ENCODE data around the gene EIF4B.

The EIF4B gene

DNA sequence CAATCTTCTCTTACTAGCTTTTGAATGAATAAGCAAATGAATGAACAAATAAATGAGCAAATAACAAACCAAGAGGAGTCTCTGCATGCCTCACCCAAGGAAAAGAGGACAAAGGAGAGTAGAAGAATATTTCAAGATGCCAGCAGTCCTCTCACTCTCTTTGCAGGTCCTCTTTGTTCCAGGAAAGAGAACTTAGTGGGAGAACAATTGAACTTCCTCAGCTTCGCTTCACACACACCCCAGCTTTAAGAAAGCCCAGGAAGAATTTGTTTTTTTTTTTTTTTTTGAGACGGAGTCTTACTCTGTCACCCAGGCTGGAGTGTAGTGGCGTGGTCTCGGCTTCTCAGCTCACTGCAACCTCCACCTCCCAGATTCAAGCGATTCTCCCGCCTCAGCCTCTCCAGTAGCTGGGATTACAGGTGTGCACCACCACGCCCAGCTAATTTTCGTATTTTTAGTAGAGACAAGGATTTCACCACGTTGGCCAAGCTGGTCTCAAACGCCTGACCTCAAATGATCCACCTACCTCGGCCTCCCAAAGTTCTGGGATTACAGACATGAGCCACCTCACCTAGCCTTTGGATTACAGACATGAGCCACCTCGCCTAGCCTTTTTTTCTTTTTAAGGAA lies 37.0 kb upstream of the EIF4B start:
- Histone ChIP-seq H3K4me1 (ENCODE audit: control insufficient read depth in 1 of 2, insufficient read depth in 2 of 2, low read length in 2 of 2) (peaks cover 28 to 37% of the 10 kb centered on the region in 2 experiments), H3K79me2 (ENCODE audit: control insufficient read depth, insufficient read depth, low read length, poor library complexity) (peaks cover 9% of the 10 kb centered on the region), H4K12ac (ENCODE audit: low read depth, low read length) (no peak overlapping the region), H2BK12ac (ENCODE audit: low read length) (peak overlapping the region; percentile 72), H3K23ac (ENCODE audit: low read length) (no peak overlapping the region), H3K4ac (ENCODE audit: low read depth, low read length) (no peak overlapping the region), H3K4me2 (ENCODE audit: low read length) (no peak overlapping the region), H2BK5ac (ENCODE audit: low read depth, low read length, poor library complexity) (peak overlapping the region; percentile 57), H3K27me3 (ENCODE audit: insufficient read depth, low read length) (no peaks in the 10 kb centered on the region), H4K91ac (ENCODE audit: low read depth, low read length) (peak overlapping the region; percentile 61), H2BK120ac (ENCODE audit: insufficient read depth, low read length, poor library complexity) (peak overlapping the region; percentile 69), H4K8ac (ENCODE audit: low read depth, low read length) (no peak overlapping the region), H3K36me3 (ENCODE audit: control insufficient read depth in 1 of 2, insufficient read depth in 2 of 2, low read length in 2 of 2) (no peaks in the 10 kb centered on the region), H3K79me1 (ENCODE audit: low read length) (peaks cover 46% of the 10 kb centered on the region), H3K9ac (ENCODE audit: low read length) (no peak overlapping the region), H3K18ac (ENCODE audit: low read length) (no peak overlapping the region), H2AFZ (ENCODE audit: insufficient read depth, low read length, poor library complexity) (no peak overlapping the region), H3K27ac (ENCODE audit: low read depth, low read length) (peak overlapping the region; percentile 69), H3K9me3 (ENCODE audit: insufficient read depth, low read depth, low read length) (no peaks in the 10 kb centered on the region), H2AK5ac (ENCODE audit: low read length) (no peak overlapping the region), H3K14ac (ENCODE audit: low read length) (no peak overlapping the region), H3K4me3 (ENCODE audit: low read depth, low read length) (no peak overlapping the region)
- no CpG with 5 or more reads among the region's 12 CpGs for WGBS (ENCODE audit: extremely low coverage, insufficient coverage, insufficient read length)
- no peak for DNase-seq

DNA sequence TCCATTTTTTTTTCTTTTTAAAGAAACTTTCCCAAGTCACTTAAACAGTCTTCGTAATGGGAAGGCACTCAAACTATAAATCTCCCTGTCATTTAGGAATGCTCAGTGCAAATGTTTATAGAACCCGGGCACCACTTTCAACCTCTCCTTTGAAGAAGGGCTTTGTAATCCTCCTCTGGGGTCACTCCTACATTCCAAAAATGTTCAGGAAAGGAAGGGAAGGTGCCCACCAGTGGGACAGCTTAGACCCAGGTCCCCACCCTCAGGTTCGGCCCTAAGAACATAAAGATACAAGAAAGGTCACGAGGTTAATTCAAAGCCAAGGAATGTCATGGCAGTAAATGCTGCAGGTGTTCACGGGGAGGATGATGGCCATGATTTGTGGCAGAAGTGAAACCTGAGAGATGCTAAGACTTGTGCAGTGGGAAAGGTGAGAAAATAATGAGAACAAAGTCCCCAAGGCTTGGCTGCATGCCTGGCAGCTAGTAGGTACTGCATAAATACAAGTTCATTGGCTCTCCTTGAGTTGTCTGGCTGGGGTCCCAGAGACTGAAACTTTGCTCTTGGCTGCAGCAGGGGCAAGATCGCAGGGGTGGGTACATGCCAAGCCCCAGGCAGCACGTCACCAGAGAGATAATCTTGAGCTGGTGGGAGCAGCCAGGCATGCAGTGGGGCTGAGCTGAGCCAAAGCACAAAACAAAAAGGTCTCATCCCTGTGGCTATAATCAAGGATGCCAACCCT lies 36.3 kb upstream of the EIF4B start:
- H4K12ac ChIP-seq (ENCODE audit: low read depth, low read length), result no peak overlapping the region
- peak overlapping the region; percentile 46 for H2BK120ac ChIP-seq (ENCODE audit: insufficient read depth, low read length, poor library complexity)
- H3K4ac ChIP-seq (ENCODE audit: low read depth, low read length), result peak overlapping the region; percentile 11
- no CpG with 5 or more reads among the region's 7 CpGs for WGBS (ENCODE audit: extremely low coverage, insufficient coverage, insufficient read length)
- H3K27ac ChIP-seq (ENCODE audit: low read depth, low read length), result peak overlapping the region; percentile 69
- H3K14ac ChIP-seq (ENCODE audit: low read length), result peak overlapping the region; percentile 34
- H2AFZ ChIP-seq (ENCODE audit: insufficient read depth, low read length, poor library complexity), result no peak overlapping the region
- peaks cover 30 to 38% of the 10 kb centered on the region in 2 experiments for H3K4me1 ChIP-seq (ENCODE audit: control insufficient read depth in 1 of 2, insufficient read depth in 2 of 2, low read length in 2 of 2)
- peaks cover 13% of the 10 kb centered on the region for H3K79me2 ChIP-seq (ENCODE audit: control insufficient read depth, insufficient read depth, low read length, poor library complexity)
- peak overlapping the region; percentile 17 for H3K18ac ChIP-seq (ENCODE audit: low read length)
- no peaks in the 10 kb centered on the region for H3K36me3 ChIP-seq (ENCODE audit: control insufficient read depth in 1 of 2, insufficient read depth in 2 of 2, low read length in 2 of 2)
- DNase-seq, result no peak
- H2BK12ac ChIP-seq (ENCODE audit: low read length), result peak overlapping the region; percentile 58
- no peak overlapping the region for H3K23ac ChIP-seq (ENCODE audit: low read length)
- H2AK5ac ChIP-seq (ENCODE audit: low read length), result peak overlapping the region; percentile 30
- H3K4me3 ChIP-seq (ENCODE audit: low read depth, low read length), result peak overlapping the region; percentile 0
- peak overlapping the region; percentile 12 for H2BK5ac ChIP-seq (ENCODE audit: low read depth, low read length, poor library complexity)
- no peak overlapping the region for H3K4me2 ChIP-seq (ENCODE audit: low read length)
- peak overlapping the region; percentile 5 for H4K8ac ChIP-seq (ENCODE audit: low read depth, low read length)
- no peak overlapping the region for H3K9ac ChIP-seq (ENCODE audit: low read length)
- peaks cover 49% of the 10 kb centered on the region for H3K79me1 ChIP-seq (ENCODE audit: low read length)
- no peaks in the 10 kb centered on the region for H3K9me3 ChIP-seq (ENCODE audit: insufficient read depth, low read depth, low read length)
- no peaks in the 10 kb centered on the region for H3K27me3 ChIP-seq (ENCODE audit: insufficient read depth, low read length)
- H4K91ac ChIP-seq (ENCODE audit: low read depth, low read length), result peak overlapping the region; percentile 55

DNA sequence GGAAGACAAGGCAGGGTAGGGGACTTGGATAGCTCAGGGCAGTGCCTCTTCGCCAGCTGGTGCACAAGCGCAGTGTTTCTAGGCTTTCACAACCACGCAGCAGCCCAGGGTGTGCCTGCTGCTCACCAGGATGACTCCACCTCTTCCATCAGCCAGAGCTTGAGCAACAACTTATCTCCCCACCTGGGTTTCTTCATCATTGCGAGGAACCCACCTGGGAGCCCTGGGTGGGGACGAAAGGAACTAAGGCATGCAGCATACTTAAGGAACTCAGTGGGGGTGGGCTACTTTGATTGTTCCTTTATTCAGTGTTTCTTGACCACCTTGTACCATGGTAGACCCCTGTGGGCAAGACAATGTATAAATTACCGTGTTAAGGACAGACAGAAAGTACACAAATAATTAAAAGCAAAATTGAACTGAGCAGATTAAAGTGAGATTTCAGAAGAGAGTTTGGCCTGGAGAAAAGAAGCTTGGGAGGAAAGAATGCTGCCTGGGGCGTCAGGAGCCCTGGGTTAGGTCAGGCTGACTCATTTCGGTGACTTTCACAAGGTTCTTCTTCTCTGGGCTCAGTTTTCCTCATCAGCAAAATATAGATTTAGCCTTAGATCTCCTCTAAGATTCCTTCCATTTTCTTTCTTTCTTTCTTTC lies 34.5 kb upstream of the EIF4B start:
- Histone ChIP-seq H3K9me3 (ENCODE audit: insufficient read depth, low read depth, low read length) (no peaks in the 10 kb centered on the region), H3K4me3 (ENCODE audit: low read depth, low read length) (no peak overlapping the region), H3K27me3 (ENCODE audit: insufficient read depth, low read length) (no peaks in the 10 kb centered on the region), H3K4me2 (ENCODE audit: low read length) (peak overlapping the region; percentile 18), H3K79me2 (ENCODE audit: control insufficient read depth, insufficient read depth, low read length, poor library complexity) (peaks cover 20% of the 10 kb centered on the region), H3K9ac (ENCODE audit: low read length) (no peak overlapping the region), H3K23ac (ENCODE audit: low read length) (no peak overlapping the region), H4K91ac (ENCODE audit: low read depth, low read length) (peak overlapping the region; percentile 90), H2BK12ac (ENCODE audit: low read length) (peak overlapping the region; percentile 83), H3K18ac (ENCODE audit: low read length) (peak overlapping the region; percentile 62), H3K79me1 (ENCODE audit: low read length) (peaks cover 58% of the 10 kb centered on the region), H3K36me3 (ENCODE audit: control insufficient read depth in 1 of 2, insufficient read depth in 2 of 2, low read length in 2 of 2) (no peaks in the 10 kb centered on the region), H2BK120ac (ENCODE audit: insufficient read depth, low read length, poor library complexity) (peak overlapping the region; percentile 90), H2AK5ac (ENCODE audit: low read length) (peak overlapping the region; percentile 21), H4K8ac (ENCODE audit: low read depth, low read length) (peak overlapping the region; percentile 71), H4K12ac (ENCODE audit: low read depth, low read length) (no peak overlapping the region), H3K27ac (ENCODE audit: low read depth, low read length) (peak overlapping the region; percentile 91), H3K14ac (ENCODE audit: low read length) (peak overlapping the region; percentile 79), H3K4ac (ENCODE audit: low read depth, low read length) (peak overlapping the region; percentile 37), H2BK5ac (ENCODE audit: low read depth, low read length, poor library complexity) (peak overlapping the region; percentile 90), H2AFZ (ENCODE audit: insufficient read depth, low read length, poor library complexity) (no peak overlapping the region), H3K4me1 (ENCODE audit: control insufficient read depth in 1 of 2, insufficient read depth in 2 of 2, low read length in 2 of 2) (peaks cover 39 to 47% of the 10 kb centered on the region in 2 experiments)
- DNase-seq, result peak; percentile 95 to 98
- no CpG with 5 or more reads among the region's 8 CpGs for WGBS (ENCODE audit: extremely low coverage, insufficient coverage, insufficient read length)

DNA sequence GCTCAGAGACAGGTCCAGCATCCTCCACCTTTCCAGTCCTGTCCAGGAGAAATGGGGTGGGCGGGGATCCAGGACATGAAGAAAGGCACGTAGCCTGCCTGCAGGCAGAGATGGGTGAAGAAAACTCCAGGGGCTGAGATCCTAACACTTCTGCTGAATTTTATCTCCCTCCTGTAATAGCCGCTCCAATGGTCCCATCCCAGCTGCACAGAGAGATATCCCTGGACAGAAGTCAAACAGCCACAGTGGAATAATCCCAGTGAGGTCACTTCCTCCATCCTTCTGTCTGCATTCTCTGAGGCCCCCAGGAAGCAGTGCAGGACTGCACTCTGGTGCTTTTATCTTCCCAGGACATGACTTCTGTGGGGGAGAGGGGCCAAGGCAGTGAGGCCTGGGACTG lies 31.1 kb upstream of the EIF4B start:
- no peaks in the 10 kb centered on the region for H3K9me3 ChIP-seq (ENCODE audit: insufficient read depth, low read depth, low read length)
- H3K4me1 ChIP-seq (ENCODE audit: control insufficient read depth in 1 of 2, insufficient read depth in 2 of 2, low read length in 2 of 2), result peaks cover 40 to 51% of the 10 kb centered on the region in 2 experiments
- peak overlapping the region; percentile 100 for H2BK12ac ChIP-seq (ENCODE audit: low read length)
- H3K79me2 ChIP-seq (ENCODE audit: control insufficient read depth, insufficient read depth, low read length, poor library complexity), result peaks cover 22% of the 10 kb centered on the region
- H2BK120ac ChIP-seq (ENCODE audit: insufficient read depth, low read length, poor library complexity), result peak overlapping the region; percentile 100
- peak overlapping the region; percentile 93 for H2AFZ ChIP-seq (ENCODE audit: insufficient read depth, low read length, poor library complexity)
- peak overlapping the region; percentile 97 for H4K8ac ChIP-seq (ENCODE audit: low read depth, low read length)
- H3K4me3 ChIP-seq (ENCODE audit: low read depth, low read length), result no peak overlapping the region
- peak overlapping the region; percentile 100 for H2BK5ac ChIP-seq (ENCODE audit: low read depth, low read length, poor library complexity)
- WGBS (ENCODE audit: extremely low coverage, insufficient coverage, insufficient read length), result no CpG with 5 or more reads among the region's 3 CpGs
- peak overlapping the region; percentile 100 for H3K14ac ChIP-seq (ENCODE audit: low read length)
- H3K36me3 ChIP-seq (ENCODE audit: control insufficient read depth in 1 of 2, insufficient read depth in 2 of 2, low read length in 2 of 2), result no peaks in the 10 kb centered on the region
- H2AK5ac ChIP-seq (ENCODE audit: low read length), result peak overlapping the region; percentile 100
- H4K12ac ChIP-seq (ENCODE audit: low read depth, low read length), result peak overlapping the region; percentile 57
- H4K91ac ChIP-seq (ENCODE audit: low read depth, low read length), result peak overlapping the region; percentile 100
- DNase-seq, result peak; percentile 64 to 66
- no peak overlapping the region for H3K9ac ChIP-seq (ENCODE audit: low read length)
- H3K18ac ChIP-seq (ENCODE audit: low read length), result peak overlapping the region; percentile 99
- H3K27ac ChIP-seq (ENCODE audit: low read depth, low read length), result peak overlapping the region; percentile 100
- peaks cover 70% of the 10 kb centered on the region for H3K79me1 ChIP-seq (ENCODE audit: low read length)
- H3K4me2 ChIP-seq (ENCODE audit: low read length), result peak overlapping the region; percentile 17
- no peak overlapping the region for H3K23ac ChIP-seq (ENCODE audit: low read length)
- H3K27me3 ChIP-seq (ENCODE audit: insufficient read depth, low read length), result no peaks in the 10 kb centered on the region
- peak overlapping the region; percentile 99 for H3K4ac ChIP-seq (ENCODE audit: low read depth, low read length)
